GM21619 (cell line): Measurements from ENCODE around the gene MYO5B.

Source experiments
- ATAC-seq: cut with Tn5 transposase; IDR thresholded peaks from one replicate; pipeline ENCODE4 v1.9.1; 2021; ENCODE audit not compliant: unreplicated experiment

MYO5B gene

DNA sequence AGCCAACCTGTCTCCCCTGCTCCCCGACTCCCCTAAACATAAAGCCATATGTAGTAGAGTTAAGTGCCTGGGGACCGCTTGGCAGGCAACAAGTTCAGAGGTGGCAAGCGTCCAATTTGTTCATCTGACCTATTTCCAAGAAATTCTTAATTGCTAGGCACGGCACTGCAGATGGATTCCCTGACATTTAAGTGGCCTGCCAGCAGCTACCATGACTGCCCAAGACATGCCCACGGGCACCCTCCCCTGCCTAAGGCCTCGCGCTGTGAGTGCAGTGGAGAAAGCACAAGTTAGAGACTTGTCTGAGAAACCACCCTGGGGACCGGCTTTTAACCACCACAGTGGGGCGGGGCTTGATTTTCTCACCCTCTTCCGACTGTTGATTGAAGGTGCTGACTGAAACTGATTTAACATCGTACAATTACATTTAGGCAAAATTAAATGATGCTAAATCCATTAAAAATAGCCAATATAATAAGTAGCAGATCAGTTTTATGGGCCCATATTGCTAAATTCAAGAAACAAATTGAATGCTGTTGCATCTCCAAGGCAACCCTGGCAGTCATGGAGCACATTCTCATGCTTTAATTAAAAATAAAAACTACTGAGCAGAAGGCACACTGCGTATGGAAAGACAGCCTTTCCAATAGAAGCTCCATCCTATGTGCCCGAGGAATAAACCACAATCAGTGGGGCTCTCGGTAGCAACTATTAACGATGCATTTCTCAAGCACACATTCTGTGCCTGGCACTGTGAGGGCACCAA, 218.0 kb downstream of the MYO5B start:
- ATAC-seq: no peak

DNA sequence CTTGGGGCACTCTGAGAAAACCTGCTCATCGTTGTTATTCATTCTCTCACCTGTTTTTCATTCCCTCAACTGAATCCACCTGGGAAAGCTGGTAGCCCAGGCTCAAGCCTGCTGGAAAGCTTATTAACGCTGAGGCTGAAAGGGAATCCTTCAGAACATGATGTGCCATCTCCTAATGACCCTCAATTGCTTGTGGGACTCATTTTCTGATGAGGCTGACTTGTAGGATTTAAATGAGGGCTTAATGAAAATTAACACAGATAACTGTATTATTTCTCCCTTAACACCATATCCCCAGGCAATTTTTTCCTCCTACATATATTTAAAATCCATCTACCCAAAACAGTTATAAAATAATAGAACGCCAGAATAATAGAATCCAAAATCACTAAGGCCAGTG, 218.9 kb downstream of the MYO5B start:
- no peak for ATAC-seq

GRCh38 chr18:49974079-49974478, 220.9 kb downstream of the MYO5B start:
- no peak for ATAC-seq

GRCh38 chr18:49973592-49973991, 221.4 kb downstream of the MYO5B start:
- no peak for ATAC-seq

DNA sequence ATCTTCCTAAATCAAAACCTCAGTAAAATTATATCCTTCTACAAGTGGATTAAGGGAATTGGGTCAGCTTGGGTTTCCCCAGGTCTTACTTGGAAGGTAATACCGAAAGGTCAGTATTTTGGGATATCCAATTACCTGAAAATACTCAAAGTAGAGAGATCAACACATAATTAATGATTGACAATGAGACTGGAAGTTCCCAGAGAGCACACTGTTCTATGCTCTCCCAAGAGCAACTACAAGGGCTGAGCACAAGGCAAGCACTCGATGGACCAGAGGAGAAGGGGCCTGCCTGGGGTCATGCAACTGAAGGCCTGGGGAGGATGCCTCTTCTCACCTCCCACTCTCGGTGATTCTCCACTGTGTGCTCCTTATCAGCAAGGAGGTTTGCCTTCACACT, 222.4 kb downstream of the MYO5B start:
- ATAC-seq: no peak

- ATAC-seq: no peak
Observed at GRCh38 chr18:49971462-49971861, 223.5 kb downstream of the MYO5B start.

DNA sequence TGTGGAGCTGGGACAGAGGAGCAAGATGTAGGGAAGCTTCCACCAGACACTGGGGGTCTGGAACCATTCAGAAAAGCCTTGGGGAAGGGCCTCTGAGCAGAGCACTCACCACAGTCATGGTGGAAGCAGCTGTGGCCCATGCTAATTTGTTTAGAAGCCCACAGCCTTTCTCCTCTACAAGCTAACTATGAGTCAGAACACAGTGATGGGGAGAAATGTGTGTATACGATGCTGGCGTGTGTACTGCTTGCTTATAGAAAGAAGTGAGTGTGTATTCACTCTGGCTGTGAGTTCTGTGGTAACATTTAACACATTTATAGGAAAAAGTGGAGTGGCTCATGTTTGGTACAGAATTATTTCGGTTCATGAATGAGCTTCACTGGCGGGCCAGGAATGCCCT, 224.6 kb downstream of the MYO5B start:
- ATAC-seq: peak; percentile 60

GRCh38 chr18:49968644-49969309, 226.2 kb downstream of the MYO5B start:
- ATAC-seq: no peak

- ATAC-seq: no peak
Observed at GRCh38 chr18:49967636-49968313, 227.2 kb downstream of the MYO5B start.

DNA sequence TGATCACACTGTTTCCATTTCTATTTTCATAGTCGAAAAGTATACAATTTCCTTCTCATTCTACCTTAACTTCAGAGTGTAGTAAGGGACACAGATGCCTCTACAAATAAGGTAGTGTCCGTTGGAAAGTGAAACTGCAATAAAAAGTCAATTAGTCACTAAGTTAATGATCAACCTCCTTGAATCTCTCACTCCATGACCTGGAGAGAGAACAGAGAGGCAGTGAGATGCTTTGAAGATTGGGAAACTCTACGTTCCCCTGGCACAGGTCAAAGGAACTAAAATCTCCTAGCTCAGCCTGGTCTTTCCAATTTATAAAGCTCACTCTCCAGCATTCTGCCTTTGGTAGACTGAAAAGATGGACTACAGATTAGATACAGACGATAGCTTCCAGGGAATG, 227.8 kb downstream of the MYO5B start:
- ATAC-seq: peak; percentile 73

GRCh38 chr18:49966090-49966489, 228.9 kb downstream of the MYO5B start:
- ATAC-seq: no peak

- no peak for ATAC-seq
Observed at GRCh38 chr18:49963217-49963616, 231.7 kb downstream of the MYO5B start.

DNA sequence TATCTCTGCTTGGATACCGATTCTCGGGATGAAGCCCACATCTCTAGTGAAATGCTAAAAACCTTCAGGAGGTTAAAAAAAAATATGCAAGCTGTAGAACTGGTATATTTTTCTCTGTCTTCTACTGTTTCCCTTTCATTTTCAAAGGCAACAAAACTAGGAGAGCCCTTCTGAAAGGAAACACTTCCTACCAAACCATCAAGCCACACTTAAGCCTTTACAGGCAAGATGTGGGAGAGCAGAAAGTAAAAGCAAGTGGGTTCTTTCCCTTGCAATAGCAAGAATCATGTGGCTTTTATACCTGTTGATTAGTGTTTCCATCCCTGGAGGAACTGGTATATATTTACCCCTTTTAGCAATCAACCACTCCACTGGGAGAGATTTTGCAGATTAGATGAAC, 233.7 kb downstream of the MYO5B start:
- peak; percentile 35 for ATAC-seq

DNA sequence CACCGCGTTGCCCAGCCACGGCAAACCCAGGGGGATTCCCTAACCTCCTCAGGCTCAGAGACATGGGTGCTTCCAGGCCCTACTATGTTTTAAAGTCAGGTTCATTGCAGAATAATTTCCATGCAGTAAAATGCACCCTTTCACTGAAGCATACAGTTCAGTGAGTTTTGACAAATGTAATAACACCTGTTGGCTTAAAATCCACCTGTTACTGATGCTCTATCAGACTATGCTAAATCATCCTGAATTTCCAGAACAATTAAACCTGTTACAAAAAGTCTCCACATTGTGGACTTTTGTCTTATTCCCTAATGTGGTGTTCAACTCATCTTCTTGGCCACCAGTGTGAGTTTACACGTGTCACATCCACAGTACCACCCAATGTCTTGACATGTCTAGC, 234.6 kb downstream of the MYO5B start:
- ATAC-seq: no peak

DNA sequence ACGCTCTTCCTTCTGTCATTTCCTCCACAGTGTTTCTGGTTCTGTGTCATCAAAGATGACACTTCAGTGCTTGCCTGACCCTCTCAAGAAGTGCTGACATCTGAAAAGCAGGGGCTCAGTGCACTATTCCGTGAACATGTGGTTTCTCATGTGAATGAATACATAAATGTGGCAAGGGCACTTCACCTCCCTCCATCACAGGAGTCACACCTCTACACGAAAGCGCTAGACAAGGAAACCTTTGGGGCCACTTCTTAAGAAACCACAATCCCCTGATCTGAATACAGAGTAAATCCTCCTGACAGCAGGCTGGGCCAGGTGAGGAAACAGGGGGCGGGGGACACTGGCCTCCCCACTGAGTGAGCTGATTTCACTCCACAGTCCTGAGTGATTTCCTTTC, 235.8 kb downstream of the MYO5B start:
- ATAC-seq: peak; percentile 76

DNA sequence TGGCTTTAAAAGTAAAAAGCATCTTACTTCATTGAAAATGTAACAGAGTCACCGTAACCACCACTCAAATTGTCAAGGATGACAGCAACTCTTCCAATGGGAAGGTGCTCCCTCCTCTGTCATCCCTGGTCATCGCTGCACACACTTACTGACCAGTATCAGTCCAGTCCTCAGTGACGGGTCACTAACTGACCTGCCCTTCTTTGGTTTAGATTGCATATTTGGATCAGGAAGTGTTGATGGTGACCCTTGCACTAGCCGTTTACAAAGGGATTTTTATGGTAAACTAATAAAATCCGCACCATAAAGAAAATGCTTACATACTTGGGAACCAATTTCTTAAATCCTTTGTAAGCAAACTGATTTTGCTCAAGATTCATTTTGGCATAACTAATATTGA, 239.7 kb downstream of the MYO5B start:
- ATAC-seq: no peak

DNA sequence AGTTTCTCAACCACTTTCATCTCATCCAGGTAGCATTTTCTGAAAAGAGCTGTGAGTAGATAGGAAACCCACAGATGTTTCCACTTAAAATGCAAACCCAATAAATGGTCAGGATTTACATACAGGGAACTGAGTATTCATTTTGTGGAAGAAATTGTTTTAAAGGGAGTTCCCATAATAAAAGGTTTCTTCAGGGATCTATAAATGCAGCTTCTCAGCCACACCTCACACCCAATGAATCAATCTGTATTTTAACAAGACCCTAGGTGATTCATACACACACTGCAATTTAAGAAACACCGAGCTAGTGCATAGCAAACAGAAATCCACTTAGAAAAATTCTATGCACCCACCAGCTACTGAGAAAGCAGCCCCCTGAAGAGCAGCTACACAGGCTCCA, 241.6 kb downstream of the MYO5B start:
- no peak for ATAC-seq

DNA sequence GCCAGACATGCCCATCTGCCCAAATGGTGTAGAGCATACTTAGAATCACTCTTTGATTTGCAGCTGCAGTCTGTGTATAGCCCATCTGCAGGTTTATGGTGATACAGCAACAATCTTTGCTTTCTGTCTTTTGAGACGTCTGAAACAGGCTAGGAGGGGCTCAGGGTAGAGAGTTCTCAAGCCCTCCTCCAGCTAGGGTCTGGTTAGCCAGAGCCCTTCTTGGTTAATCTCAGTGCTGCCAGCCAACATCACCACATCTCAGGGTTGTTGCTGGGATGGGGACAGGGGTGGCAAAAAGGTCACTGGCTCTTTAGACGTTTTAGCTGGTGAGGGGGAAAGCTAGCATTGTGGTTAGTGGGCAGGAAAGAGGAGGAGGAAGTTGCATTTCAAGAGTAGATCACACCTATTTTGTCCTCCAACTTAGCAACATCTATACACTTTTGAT, 245.0 kb downstream of the MYO5B start:
- no peak for ATAC-seq

GRCh38 chr18:49948975-49949374, 246.0 kb downstream of the MYO5B start:
- no peak for ATAC-seq

DNA sequence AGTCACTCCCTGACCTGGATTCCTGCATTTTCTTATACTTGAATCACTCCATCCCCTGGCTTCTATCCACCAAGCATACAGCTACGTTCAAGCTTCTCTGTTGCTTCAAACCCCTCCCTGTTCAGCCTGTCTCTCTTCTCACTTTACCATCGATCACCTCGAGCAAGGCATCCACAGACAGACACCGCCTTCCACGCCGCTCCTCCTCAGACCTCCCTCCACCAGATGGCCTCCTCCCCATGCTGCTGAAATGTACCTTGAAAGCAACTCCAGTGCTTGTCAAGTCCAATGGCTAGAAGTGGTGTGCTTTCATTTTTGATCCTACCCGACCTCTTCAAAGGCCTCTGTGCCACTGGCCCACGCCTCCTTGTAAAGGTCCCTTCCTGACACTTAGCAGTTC, 250.3 kb downstream of the MYO5B start:
- ATAC-seq: no peak

GRCh38 chr18:49936821-49937220, 258.1 kb downstream of the MYO5B start:
- ATAC-seq: no peak

DNA sequence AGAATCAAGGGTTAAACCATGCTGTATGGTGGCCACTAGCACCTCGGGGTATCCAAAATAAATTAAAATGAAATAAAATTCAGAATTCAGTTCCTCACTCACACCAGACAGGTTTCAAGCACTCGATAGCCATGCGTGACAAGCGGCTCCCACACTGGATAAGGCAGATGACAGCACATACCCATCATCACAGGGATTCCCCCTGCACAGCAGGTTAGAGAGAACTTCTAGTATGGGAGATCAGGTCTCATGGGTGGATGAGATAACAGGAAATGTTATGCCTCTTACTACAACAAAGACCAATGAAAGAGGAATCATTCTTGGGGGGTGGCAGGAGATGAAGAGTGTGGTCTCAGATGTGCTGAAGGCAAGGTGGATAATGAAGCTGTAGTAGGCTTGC, 259.7 kb downstream of the MYO5B start:
- no peak for ATAC-seq
